A172 (cell line): ENCODE results near the gene SYNGR1. TPM values are rescaled to one million over a fixed set of nuclear protein-coding genes. Genes with fewer than 3 reads are reported as not detected.

Experiments used
- DNase-seq: peaks from one replicate; pipeline ENCODE4 v3.0.0-alpha.2; 2015; ENCODE audit warnings: low spot score
- total RNA-seq: library from RNA; depleted of rRNA; stranded (reverse); fragments of >200 nt; shearing (Covaris generic); gene quantifications from 2 replicates; pipeline ENCODE4 v1.2.3, GENCODE V29; 2014; rRNA removed

The SYNGR1 gene
- total RNA-seq, 1 experiment from 2014 or later, result 2.9 TPM

DNA sequence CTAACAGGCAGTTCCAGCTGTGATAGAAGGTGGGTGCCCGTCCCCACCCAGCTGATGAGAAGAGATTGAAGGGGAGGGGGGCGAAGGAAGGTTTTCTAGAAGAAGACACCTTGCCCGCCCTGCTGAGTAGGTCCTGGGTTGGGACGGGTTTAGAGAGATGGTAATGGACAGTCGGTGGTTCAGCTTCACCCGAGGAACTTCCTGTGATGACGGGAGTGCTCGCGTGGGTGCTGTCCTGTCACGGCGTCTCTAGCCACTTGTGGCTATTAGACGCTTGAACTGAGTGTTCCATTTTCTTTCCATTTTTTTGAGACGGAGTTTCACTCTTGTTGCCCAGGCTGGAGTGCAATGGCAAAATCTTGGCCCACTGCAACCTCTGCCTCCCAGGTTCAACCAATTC lies 79.4 kb downstream of the SYNGR1 start:
- no peak for DNase-seq

DNA sequence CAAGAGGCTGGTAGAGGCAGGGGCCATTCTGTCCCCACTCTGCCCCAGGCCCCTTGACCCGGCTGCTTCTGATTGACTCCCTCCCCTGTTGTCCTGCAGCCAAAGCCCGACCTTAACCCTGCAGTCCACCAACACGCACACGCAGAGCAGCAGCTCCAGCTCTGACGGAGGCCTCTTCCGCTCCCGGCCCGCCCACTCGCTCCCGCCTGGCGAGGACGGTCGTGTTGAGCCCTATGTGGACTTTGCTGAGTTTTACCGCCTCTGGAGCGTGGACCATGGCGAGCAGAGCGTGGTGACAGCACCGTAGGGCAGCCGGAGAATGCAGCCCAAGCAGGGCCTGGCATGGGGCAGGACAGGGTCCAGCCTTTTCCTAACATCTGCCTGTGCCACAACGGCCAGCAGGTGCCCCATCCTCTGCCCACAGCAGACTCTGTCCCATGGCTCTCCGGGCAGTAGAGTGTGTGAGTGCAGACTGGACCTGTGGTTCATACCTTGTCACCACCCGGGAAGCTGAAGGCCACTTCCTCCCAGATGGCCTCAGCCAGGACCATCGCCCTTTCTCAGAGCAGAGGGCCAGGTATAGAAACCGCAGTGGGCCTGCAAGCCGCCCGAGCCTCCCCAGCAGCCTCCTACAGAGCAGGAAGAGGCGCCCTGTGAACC lies 80.3 kb downstream of the SYNGR1 start:
- no peak for DNase-seq

- DNase-seq, result no peak
Measured at GRCh38 chr22:39430576-39431150, 80.9 kb downstream of the SYNGR1 start.

GRCh38 chr22:39431216-39431801 lies 81.5 kb downstream of the SYNGR1 start:
- DNase-seq, result no peak

DNA sequence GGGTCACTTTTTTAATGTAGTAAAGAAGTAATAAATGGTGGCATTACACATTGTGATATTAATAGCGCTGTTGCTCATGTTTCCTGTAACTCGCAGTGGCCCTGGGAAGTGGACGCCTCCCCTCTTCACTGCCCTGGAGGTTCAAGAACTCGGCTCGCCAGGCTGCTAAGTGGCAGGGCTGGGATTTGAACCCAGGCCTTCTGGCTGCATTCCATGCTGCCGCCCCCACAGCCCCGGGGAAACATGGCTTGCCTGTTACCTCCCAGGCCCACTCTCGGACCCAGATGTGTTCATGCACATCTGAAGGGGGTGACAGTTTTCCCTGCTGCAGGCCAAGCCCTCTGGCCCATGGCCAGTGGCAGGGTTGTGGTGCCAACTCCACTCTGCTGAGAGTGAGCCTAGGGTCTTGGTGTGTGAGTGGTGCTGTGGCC lies 82.0 kb downstream of the SYNGR1 start:
- DNase-seq, result peak; percentile 22

- DNase-seq, result no peak
Measured at GRCh38 chr22:39432361-39432811, 82.6 kb downstream of the SYNGR1 start.

DNA sequence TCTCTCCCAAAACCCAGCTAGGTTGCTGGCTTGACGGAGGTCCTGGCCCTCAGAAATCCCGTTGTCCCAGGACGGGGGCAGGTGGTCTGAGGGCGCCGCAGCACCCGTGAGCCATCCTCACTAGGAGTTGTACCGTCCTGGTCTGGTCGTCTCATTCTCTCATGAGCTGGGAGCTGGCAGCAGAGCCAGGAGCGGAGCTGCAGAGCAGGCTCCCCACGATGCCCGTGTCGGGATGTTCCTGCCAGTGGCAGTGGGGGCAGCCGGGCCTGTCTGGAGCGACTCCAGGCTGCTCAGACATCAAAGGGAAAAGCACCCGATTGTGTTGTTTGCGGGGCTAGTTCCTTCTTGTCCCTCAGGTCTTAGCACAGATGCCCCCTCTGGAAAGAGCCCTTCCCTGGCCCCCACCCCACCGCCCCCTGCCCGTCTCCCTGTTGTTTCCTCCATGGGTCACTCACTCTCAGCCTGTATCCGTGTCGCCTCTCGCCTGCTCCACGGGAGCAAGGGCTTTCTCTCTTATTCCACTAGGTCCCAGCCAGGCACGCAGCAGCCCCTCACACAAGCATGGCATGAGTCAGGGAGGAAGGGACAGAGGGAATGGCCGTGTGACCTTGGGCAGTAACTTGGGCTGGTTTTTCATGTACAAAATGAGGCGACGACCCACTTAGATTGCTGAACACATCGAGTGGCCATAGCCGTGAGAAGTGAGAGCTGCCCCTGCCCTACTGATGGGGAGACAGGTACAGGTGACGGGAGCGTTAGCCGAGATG lies 83.9 kb downstream of the SYNGR1 start:
- no peak for DNase-seq

- DNase-seq, result no peak
Measured at GRCh38 chr22:39434243-39434653, 84.5 kb downstream of the SYNGR1 start.

- no peak for DNase-seq
Measured at GRCh38 chr22:39434721-39435120, 84.9 kb downstream of the SYNGR1 start.

Other genes with a start within 250 kb of the SYNGR1 start
- 0.74 and 3.3 TPM in 2 replicates for gene CBX7, start 197.3 kb upstream of the SYNGR1 start, total RNA-seq
- 9.8 and 13.4 TPM in 2 replicates for gene PDGFB, start 105.0 kb upstream of the SYNGR1 start, total RNA-seq
- gene RPL3, start 30.4 kb upstream of the SYNGR1 start, total RNA-seq, result 867 and 969 TPM in 2 replicates
- gene TAB1, start 49.8 kb downstream of the SYNGR1 start, total RNA-seq, result 5.8 and 6.3 TPM in 2 replicates
- 1.3 and 3.1 TPM in 2 replicates for gene MGAT3, start 107.0 kb downstream of the SYNGR1 start, total RNA-seq
- gene MIEF1, start 152.3 kb downstream of the SYNGR1 start, total RNA-seq, result 14.0 and 15.8 TPM in 2 replicates
- gene ATF4, start 170.6 kb downstream of the SYNGR1 start, total RNA-seq, result 90.9 and 114 TPM in 2 replicates
- 81.4 and 87.3 TPM in 2 replicates for gene RPS19BP1, start 182.8 kb downstream of the SYNGR1 start, total RNA-seq
- gene CACNA1I, start 220.8 kb downstream of the SYNGR1 start, total RNA-seq, result 0.02 and 0.05 TPM in 2 replicates